Peyer's patch (tissue), 4 donors: ENCODE measurements around the gene STYXL1. TPM values are rescaled to one million over a fixed set of nuclear protein-coding genes. Genes with fewer than 3 reads are reported as not detected.
"Not testable (repeated sequence)": the region's sequence is repeated elsewhere in the genome, so short reads cannot be mapped to it uniquely, and the experiment has no call there.

ENCODE experiments used
- DNase-seq, 3 donors: peaks; one replicate each; pipeline ENCODE4 v3.0.0-alpha.2; 2017 to 2019
- H3K27ac ChIP-seq, 4 donors: fragments of 200-600 bp; sonication (generic); one replicate each; pipeline ENCODE4 v1.5.1; 2016 to 2019
- H3K27me3 ChIP-seq, 2 donors: fragments of 200-600 bp; sonication (generic); one replicate each; pipeline ENCODE4 v1.5.1; 2019
- H3K36me3 ChIP-seq, 3 donors: fragments of 200-600 bp; sonication (generic); one replicate each; pipeline ENCODE4 v1.5.1; 2016 to 2019
- H3K4me1 ChIP-seq, 4 donors: fragments of 200-600 bp; sonication (generic); one replicate each; pipeline ENCODE4 v1.5.1; 2016 to 2019
- H3K4me3 ChIP-seq, 4 donors: fragments of 200-600 bp; sonication (generic); 1 replicate in 3 of 4; 2 replicates in 1 of 4; pipeline ENCODE4 v1.5.1; 2016 to 2019; ENCODE audit warnings: mild to moderate bottlenecking in 1 of 4
- H3K9me3 ChIP-seq, 4 donors: fragments of 200-600 bp; sonication (generic); one replicate each; pipeline ENCODE4 v1.5.1; 2016 to 2019; ENCODE audit warnings: mild to moderate bottlenecking in 1 of 4
- CTCF ChIP-seq, 6 experiments: fragments of 450-650 bp in 4 of 6; fragments of 200-600 bp in 2 of 6; sonication (generic) in 1 of 6; IDR thresholded peaks; one replicate each; pipeline ENCODE4 v1.5.1; 2017 to 2019; ENCODE audit warnings: antibody characterized with exemption in 6 of 6, mild to moderate bottlenecking in 3 of 6, moderate library complexity in 1 of 6
- POLR2A ChIP-seq, 2 donors: fragments of 450-650 bp; IDR thresholded peaks; one replicate each; pipeline ENCODE4 v1.5.1; 2017; ENCODE audit warnings: antibody characterized with exemption in 2 of 2, mild to moderate bottlenecking in 2 of 2, moderate library complexity in 2 of 2
- total RNA-seq, 4 donors: library from RNA; depleted of rRNA; stranded (reverse); fragments of >200 nt; gene quantifications; one replicate each; pipeline ENCODE4 v1.1.0, GENCODE V29; 2016

The STYXL1 gene
- total RNA-seq, 4 donors from 2014 or later: 14.2 to 42.9 (median 29.5) TPM

- Histone ChIP-seq H3K36me3 (no peaks in the 10 kb centered on the region), H3K27ac (no peak overlapping the region), H3K4me3 (no peak overlapping the region), H3K9me3 (no peaks in the 10 kb centered on the region), H3K27me3 (no peaks in the 10 kb centered on the region), H3K4me1 (no peaks in the 10 kb centered on the region)
- DNase-seq: no peak
- TF ChIP-seq CTCF (IDR thresholded peaks at IDR 0.05) (no peak), POLR2A (IDR thresholded peaks at IDR 0.05) (no peak)
Observed at GRCh38 chr7:76086070-76086469, 38.3 kb upstream of the STYXL1 start.

GRCh38 chr7:76084115-76084514 lies 36.3 kb upstream of the STYXL1 start:
- not testable (repeated sequence) for H3K4me1 ChIP-seq, H3K4me3 ChIP-seq, DNase-seq

GRCh38 chr7:76080204-76080603 lies 32.4 kb upstream of the STYXL1 start:
- Histone ChIP-seq H3K4me3 (no peak overlapping the region), H3K9me3 (no peaks in the 10 kb centered on the region), H3K27ac (no peak overlapping the region), H3K27me3 (no peaks in the 10 kb centered on the region), H3K4me1 (no peaks in the 10 kb centered on the region), H3K36me3 (no peaks in the 10 kb centered on the region)
- TF ChIP-seq POLR2A (IDR thresholded peaks at IDR 0.05) (no peak), CTCF (IDR thresholded peaks at IDR 0.05) (no peak)
- DNase-seq: no peak

More at GRCh38 chr7:76084115-76084514, 36.3 kb upstream of the STYXL1 start:
- H3K27ac ChIP-seq, H3K27me3 ChIP-seq, H3K36me3 ChIP-seq, H3K9me3 ChIP-seq: not testable (repeated sequence)

- Histone ChIP-seq H3K27me3 (no peaks in the 10 kb centered on the region), H3K36me3 (no peaks in the 10 kb centered on the region), H3K4me1 (no peaks in the 10 kb centered on the region), H3K27ac (no peak overlapping the region), H3K4me3 (no peak overlapping the region), H3K9me3 (peaks cover 0 to 10% (median 0%) of the 10 kb centered on the region in 4 donors)
- TF ChIP-seq POLR2A (IDR thresholded peaks at IDR 0.05) (no peak), CTCF (IDR thresholded peaks at IDR 0.05) (no peak)
- no peak for DNase-seq
Observed at GRCh38 chr7:76077435-76077834, 29.6 kb upstream of the STYXL1 start.

- Histone ChIP-seq H3K4me3 (no peak overlapping the region), H3K36me3 (no peaks in the 10 kb centered on the region), H3K9me3 (peaks cover 0 to 10% (median 0%) of the 10 kb centered on the region in 4 donors), H3K27ac (no peak overlapping the region), H3K4me1 (no peaks in the 10 kb centered on the region), H3K27me3 (no peaks in the 10 kb centered on the region)
- DNase-seq: no peak
- no peak for TF ChIP-seq POLR2A (IDR thresholded peaks at IDR 0.05)
- no peak for TF ChIP-seq CTCF (IDR thresholded peaks at IDR 0.05)
Observed at GRCh38 chr7:76076995-76077394, 29.2 kb upstream of the STYXL1 start.

GRCh38 chr7:76074972-76075370 lies 27.2 kb upstream of the STYXL1 start:
- DNase-seq: no peak

More at GRCh38 chr7:76074972-76075370, 27.2 kb upstream of the STYXL1 start:
- Histone ChIP-seq H3K9me3 (peaks cover 0 to 10% (median 0%) of the 10 kb centered on the region in 4 donors), H3K27ac (no peak overlapping the region), H3K4me3 (no peak overlapping the region), H3K36me3 (no peaks in the 10 kb centered on the region), H3K27me3 (no peaks in the 10 kb centered on the region), H3K4me1 (no peaks in the 10 kb centered on the region)
- TF ChIP-seq POLR2A (IDR thresholded peaks at IDR 0.05): no peak
- TF ChIP-seq CTCF (IDR thresholded peaks at IDR 0.05): no peak
